NCI-H2107 treated with DMSO at 0.1 percent for 48 hours (cell line): Measurements from ENCODE around the gene ATP2B2.
"Not testable (repeated sequence)": the region's sequence is repeated elsewhere in the genome, so short reads cannot be mapped to it uniquely, and the experiment has no call there.

ENCODE experiments used
- DNase-seq: peaks from one replicate; lab custom pipeline; 2025; ENCODE audit not compliant: unreplicated experiment; lab: John Stamatoyannopoulos, UW

Gene ATP2B2

DNA sequence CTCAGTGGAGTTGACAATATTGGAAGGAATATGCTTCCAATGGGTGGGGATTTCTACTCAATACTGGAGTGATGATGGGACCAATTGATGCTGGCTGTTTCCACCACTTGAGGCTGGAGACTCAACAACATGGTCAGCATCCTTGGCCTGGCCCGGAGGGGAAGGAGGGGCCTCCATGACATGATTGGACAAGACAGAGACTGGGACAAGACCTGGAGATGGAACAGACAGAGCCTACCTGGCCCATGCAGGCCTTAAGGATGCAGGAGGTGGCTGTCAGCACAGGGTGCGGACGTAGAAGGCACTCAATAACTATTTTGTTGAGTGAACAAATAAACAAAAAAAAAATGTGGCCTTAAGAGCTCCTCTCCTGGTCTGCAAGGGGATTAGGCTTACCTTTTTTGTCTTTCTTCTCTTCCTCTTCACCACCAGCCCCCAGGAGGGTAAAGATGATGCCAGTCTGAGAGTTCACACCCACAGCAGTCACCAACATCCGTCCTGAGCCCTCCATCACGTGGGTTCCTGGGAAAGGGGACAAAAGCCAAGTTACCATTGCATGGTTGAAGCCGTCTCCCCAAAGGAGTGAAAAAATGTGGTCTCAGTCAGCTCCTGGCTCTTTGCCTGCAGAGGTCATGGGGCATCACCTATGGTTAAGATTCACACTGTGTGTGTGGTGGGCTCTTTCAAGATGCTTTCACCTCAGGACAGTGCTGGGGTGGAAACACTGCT is 117.3 kb downstream of the ATP2B2 start:
- DNase-seq: no peak

DNA sequence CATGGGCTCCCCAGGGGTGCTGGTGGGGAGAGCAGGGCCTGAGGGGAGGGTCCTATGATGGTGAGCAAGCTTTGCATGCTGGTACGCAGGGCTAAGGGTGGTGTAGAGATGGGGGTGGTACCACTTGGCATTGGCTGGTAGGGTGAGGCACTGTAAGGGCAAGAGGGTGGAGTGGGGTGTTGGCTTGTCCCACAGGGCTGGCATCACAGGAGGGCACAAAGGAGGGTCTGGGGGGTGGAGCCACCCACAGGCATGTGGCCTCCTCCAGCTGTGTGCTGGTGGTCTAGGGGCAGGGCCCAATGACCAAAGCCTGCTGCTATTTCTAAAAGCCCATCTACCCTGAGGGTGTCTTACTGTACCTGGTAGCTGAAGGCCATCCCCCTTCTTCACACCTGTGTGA is 119.3 kb downstream of the ATP2B2 start:
- DNase-seq: no peak

DNA sequence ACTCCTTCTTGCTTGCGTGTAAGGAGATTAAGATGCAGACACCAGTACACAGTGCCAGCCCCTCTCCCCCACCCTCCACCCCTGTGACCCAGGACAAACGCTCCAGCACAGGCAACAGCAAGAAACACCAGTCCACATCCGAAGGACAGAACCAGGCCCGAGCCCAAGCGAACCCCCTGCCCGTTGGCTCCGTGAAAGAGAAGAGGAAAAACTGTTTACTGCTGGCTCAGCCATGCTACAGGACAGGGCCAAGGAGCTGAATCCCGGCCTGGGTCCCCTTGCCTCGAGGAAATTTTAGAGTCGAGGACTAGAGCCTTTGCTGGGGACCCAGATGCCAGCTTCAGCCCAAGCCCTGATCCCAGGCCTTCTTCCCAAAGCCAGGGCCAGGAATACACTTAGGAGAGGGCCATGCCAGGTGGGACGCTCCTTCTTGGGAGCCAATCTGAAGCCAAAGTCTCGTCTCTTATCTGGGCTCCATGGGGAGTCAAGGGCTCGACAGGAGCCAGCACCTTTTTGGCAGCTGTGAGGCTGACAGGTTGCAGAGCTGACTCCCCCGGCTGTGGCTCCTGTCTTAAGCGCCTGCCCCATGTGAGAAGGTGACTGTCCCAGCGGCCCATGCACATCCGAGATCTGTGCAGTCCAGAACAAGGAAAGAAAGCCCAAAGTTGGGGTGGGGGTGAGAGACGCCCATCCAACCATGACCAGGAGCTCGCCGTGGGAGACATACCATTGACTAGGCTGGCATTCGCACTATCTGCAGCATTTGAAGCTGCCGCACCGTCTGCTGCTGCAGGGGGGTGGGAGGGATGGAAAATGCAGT is 120.6 kb downstream of the ATP2B2 start:
- no peak for DNase-seq

DNA sequence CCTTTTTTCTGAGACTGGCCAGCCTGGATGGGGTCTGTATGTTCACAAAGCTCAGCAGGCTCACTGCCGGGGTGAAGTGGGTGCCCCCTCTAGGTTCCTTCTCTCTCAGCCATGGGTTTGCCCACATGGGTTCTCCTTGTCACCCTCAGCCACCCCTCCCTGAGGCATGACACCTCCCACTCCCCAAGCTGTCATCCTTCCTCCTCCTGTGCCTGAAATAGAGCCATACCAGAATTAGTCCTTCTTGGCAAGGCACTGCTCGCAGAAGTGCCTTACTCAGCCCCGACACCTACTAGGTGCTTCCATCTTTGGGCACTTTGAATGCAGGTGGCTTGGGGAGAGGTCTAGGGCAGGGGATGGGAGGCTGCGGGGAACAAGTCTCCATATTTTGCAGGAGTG is 121.5 kb downstream of the ATP2B2 start:
- DNase-seq: no peak

DNA sequence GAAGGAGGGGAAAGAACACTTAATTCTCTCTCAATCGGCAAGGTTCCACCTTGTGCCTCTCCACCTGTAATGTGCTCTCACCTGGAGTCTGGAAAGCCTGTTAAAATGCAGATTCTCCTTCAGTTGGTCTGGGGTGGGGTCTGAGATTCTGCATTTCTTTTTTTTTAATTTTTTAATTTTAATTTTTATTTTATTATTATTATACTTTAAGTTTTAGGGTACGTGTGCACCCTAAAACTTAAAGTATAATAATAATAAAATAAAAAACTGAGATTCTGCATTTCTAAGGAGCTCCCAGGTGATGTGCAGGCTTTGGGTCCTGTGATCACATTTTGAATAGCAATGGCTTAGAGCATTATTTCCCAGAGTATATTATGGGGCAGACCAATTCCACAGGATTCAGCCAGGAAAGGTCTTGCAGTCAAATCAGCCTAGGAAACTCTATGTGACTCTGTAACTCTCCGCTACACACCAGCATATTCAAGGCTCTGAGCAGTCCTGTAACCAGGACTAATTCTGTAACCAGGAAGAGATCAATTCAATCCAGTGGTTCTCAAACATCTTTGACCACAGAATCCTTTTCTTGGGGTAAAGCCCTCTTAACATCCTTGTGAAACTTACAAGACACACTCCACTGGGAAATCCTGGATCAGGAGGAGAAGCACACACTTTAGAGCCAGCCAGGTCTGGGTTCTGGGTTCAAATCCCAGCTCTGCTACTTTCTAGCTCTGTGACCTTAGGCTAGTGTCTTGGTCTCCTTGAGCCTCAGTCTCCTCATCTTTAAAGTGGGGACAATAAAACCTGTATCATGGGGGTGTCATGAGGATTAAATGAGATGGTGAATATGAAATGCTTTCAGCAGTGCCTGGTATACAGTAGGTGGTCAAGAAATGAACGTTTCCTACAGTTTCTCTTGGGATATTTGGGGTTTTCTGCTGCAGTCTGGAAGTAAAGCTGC is 122.2 kb downstream of the ATP2B2 start:
- no peak for DNase-seq

DNA sequence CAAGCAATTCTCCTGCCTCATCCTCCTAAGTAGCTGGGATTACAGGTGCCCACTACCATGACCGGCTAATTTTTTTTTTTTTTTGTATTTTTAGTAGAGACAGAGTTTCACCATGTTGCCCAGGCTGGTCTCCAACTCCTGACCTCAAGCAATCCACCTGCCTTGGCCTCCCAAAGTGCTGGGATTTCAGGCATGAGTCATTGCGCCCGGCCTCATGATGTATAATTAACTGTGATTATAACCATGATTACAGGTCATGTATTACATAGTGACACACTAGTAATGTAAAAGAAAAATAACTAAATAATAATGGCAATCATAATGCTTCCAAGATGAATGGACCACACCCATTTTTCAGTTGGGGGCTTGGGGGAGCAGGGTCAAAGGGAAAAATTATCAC is 122.9 kb downstream of the ATP2B2 start:
- DNase-seq: not testable (repeated sequence)

DNA sequence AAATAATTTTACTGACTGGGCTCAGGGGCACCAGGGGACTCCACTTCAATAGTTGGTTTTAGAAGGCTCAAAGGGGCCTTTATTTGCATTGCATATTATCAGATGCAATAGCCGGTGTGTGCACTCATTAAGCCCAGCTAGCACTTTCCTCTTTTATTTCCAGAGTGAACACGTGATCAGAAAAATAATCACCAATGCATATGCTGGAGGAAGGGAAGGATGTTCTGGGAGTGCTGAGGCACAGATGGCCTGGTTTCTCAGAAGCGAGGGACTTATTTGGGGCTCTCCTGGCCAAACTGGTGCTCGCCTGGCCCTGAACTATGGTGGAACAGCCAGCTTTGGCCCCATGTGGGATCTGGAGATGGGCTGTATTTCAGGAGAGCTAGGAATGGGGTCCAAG is 124.0 kb downstream of the ATP2B2 start:
- DNase-seq: no peak

DNA sequence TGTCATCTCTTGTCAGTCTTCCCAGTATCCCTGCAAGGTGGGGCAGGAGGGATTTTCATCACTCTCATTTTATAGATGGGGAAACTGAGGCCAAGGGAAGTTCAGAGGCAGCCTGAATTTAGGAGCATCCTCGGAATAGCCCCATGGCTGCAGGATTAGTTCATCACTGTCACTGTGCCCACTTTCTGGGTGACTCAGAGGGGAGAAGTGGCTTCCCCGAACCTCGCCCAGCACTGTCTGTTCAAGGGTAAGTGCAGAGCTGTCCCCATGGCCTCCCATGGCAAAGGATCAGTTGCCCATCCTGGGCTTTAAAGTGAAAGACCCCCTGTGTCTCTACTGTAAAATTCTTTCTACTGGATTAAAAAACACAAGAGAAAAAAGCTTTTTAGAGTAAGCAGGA is 124.5 kb downstream of the ATP2B2 start:
- DNase-seq: no peak

DNA sequence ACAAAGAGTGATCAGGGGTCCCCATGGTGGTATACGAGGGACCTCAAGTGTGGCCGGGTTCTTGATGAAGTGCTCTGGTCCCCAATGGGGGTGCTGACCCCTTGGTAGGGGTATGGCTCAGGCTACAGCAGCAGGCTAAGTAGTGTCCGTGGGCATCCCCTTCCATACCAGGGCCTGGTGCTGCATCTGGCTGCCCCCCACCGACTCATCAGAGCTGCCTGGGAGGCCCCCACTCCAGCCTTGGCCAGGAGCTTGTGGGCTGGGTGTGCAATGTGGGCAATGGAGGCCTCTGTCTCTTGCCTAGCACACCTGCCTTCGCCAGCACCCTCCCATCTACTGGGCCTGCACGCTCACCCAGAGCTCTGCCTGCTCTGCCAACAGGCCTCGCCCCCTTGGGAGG is 125.4 kb downstream of the ATP2B2 start:
- no peak for DNase-seq

DNA sequence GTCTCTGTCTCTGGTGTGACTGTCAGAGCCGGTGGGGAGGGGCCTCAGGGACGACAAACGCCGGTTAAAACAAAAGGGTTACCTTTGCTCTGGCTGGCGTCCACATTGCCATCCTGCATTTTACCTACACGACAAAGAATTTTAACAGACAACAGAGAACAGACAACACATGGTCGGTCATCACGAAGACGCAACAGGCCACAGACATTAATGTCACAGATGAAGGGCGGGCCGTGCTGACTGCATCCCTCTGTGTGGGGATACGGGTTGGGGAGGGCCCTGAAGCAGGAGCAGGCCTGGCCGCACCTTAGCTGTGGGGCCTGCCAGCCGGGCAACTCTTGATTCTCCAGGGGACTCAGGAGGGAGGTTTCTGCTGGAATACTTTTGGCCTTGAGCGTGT is 126.2 kb downstream of the ATP2B2 start:
- DNase-seq: no peak

DNA sequence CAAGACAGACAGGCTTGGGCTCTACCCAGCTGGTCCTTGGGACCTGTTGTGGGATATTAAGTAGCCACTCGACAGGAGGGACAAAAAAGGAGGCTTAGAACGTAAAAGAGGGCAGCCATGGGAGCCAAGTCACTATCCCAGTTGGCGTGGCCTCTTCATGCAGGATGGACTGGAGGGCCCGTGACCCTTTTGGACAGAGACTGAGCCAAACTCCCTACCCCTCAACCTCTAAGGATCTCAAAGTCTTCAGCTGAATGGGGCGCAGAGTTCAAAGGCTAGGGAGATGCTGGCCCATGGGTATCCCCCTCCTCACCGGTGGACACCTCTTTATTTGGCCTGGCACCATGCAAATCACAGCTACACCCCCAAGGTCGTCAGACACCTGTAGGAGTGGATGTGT is 126.6 kb downstream of the ATP2B2 start:
- DNase-seq: no peak

DNA sequence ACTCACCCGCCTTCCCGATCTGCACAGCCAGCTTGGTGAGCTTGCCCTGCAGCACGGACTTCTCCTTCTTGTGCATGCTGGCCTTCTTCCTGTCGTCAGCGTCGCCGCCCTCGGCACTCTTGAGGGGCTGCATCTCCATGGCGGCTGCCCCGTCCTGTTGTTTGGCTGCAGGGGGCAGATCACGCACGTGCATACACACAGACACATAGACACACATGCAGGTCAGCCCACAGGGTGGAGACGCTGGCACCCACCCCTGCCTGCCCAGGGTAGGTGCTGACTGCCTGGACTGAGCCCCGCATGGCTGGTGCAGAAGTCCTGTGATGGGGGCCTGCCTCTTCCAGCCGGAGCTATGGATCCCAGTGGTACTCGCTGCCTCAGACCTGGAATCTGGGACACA is 127.1 kb downstream of the ATP2B2 start:
- no peak for DNase-seq

DNA sequence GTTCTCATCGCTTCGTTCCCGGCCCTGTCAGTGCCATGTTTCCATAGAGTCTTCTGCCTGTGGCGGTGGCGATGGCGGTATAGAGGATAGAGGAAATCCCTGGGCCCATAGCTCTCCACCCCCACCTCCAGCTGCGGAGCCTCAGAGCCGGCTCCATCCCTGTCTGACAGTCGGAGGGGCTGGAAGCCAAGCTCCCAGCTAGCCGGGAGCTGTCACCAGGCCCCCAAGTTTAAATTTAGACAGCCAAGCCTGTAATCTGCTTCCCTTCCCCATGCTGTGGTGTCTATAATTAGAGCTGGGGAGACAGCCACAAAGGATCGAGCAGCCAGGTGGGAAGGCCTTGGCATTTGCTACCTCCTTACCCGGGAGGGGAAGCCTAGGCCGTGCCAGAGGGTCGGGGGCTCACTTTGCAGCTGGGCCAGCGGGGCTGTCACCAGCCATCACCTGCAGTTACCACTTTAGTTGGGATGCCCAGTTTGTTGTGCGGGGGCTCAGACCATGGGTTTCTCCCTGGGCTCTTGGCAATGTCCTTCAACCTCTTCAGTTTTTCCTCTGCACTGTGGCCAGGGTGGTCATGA is 128.1 kb downstream of the ATP2B2 start:
- no peak for DNase-seq

DNA sequence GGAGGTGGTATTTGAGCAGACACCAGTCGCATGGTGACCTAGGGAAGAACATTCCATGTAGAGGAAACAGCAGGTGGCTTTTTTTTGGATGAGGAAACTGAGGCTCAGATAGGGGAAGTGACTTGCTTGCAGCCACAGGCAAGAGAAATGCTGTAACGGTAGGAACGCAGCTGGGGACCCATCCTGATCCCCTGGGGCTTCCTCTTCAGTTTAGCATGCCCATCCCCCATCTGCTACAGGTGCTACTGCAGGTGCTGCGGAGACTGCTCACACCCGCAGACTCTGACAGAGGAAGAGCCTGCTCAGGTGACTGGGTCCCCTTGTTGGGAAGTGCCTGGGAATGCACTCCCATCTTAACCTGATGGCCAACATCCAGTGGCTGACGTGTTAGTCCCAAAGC is 129.0 kb downstream of the ATP2B2 start:
- DNase-seq: peak; percentile 36

DNA sequence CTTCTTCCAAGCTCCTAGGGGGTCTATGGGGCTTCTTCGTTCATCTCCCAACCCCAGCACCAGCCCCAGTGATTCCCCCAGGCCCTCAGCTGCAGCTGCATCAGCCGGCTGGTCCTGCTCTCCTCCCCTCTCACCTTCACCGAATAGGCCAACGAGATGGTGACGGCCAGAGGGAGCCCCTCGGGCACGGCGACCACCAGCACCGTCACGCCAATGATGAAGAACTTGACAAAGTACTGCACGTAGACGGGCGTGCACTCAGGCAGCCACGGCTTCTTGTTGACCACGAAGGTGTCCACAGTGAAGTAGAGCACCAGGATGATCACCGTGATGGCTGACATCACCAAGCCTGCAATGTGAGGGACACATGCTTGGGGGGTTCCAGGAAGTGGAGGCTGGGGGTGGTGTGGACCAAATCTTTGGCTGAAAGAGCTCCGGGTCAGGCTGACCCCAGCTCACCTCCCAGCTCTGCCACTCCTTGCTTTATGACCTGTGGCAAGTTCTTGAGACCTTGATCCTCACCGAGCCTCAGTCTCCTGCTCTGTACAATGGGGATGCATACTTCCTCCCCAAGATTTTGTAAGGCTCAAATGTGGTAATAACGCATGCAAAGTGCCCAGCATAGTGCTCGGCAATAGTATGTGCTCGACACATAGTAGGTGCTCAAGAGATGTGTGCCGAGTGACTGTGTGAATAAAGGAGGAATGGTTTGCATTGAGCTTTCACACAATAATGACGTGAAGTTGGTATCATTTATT is 129.9 kb downstream of the ATP2B2 start:
- no peak for DNase-seq

DNA sequence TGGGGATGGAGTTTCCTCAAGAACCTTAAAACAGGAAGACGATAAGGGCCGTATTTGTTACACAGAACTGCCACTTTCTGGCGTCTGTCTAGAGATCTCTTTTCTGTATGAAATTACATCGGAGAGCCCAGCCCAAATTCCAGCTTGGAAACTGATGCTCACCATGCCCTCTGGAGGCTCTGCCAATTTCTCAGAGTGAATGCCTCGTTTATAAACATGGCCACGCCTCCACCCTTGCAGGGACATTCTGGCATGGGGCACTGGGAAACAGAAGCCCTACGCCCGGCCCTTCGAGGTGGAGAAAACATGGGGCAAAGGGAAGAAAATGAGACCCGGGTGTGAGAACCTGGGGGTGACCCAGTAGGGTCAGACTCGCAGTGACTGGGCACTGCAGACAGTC is 131.1 kb downstream of the ATP2B2 start:
- DNase-seq: no peak

DNA sequence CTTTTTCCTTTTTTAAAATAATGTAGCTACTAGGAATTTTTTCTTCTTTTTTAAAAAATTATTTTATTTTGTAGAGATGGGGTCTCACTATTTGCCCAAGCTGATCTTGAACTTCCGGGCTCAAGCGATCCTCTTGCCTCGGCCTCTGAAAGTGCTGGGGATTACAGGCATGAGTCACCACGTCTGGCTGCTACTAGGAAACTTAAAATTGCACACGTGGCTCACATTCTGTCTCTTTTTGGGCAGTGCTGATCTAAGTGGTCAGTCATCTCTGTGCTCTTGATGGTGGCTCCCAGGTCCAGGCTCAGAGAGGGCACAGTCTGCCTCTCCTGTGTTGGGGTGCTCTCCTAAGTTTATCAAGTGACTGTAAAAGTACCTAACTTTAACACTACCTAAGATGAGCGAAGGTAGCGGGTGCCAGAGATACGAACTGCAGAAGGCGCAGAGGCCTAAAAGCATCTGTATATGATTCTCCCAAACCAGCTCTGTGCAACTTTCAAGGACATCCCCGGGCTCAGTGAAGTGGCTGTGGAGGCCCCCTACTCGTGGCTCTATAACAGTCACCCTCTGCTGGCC is 131.6 kb downstream of the ATP2B2 start:
- DNase-seq: no peak

DNA sequence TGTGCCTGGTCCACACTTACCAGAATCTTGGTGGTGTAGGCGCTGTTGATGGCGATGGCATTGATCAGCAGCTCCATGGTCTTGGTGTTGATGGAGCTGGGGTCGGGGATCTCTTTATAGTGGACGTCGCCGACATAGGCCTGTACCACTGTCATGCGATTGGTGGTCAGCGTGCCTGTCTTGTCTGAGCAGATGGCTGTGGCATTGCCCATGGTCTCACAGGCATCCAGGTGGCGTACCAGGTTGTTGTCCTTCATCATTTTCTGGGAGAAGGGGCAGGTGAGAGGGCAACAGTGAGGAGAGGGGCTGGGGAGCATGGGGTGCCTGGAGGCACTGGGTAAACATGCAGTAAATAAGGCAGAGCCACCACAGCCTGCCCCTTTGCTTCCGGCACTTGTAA is 133.6 kb downstream of the ATP2B2 start:
- DNase-seq: no peak

DNA sequence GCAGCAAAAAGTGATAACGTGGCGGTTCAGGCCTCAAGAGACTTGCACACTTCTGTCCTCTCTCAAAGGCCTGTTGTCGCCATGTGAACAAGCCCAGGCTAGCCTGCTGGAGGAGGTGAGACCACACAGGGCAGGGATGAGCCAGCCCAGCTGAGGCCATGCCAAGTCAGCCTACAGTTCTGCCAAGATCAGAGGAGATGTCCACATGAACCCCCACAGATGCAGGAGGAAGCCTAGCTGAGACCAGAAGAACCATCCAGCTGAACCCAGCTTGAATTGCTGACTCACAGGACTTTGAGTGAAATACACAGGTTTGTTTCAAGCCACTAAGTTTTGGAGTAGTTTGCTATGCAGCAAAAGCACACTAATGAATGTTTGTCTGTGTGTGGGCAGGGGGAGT is 134.2 kb downstream of the ATP2B2 start:
- no peak for DNase-seq

DNA sequence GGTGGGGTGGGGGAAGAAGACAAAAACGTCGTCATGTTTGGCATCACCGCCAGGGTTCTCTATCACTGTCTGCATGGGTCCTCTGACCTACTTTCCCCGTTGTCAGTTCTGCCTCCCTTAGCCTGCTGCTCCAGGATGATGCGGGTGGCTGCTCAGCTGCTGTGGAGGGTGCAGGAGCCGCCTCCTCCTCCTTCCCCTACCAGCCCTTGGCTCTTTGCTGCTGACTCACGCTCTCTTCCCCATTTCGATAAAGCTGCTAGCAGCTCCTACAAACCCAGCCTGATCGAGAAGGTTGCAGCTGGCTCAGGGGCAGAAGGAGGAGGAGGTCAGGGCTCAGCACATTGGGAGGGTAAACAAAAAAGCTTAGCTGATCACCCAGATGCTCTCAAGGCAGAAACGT is 135.0 kb downstream of the ATP2B2 start:
- DNase-seq: no peak
